Brain microvascular endothelial cell (primary cell): ENCODE data around the gene NYAP1.
"Not testable (repeated sequence)": the region's sequence is repeated elsewhere in the genome, so short reads cannot be mapped to it uniquely, and the experiment has no call there.

Source experiments
- DNase-seq: peaks from one replicate; pipeline ENCODE4 v3.0.0-alpha.2; 2020
- H3K27ac ChIP-seq: fragments of 250-450 bp; sonication (Bioruptor Pico); 2 replicates; pipeline ENCODE4 v1.5.1; 2020; ENCODE audit warnings: mild to moderate bottlenecking, moderate library complexity
- H3K27me3 ChIP-seq: fragments of 250-450 bp; sonication (Bioruptor Pico); replicated peaks from 2 replicates; pipeline ENCODE4 v1.5.1; 2020; ENCODE audit warnings: mild to moderate bottlenecking
- H3K36me3 ChIP-seq: fragments of 250-450 bp; sonication (Bioruptor Pico); replicated peaks from 2 replicates; pipeline ENCODE4 v1.5.1; 2020; ENCODE audit warnings: mild to moderate bottlenecking
- H3K4me3 ChIP-seq: 2 replicates; pipeline ENCODE4 v1.5.1; 2011; ENCODE audit warnings: low read depth, mild to moderate bottlenecking, control low read depth, low read length, moderate library complexity
- CTCF ChIP-seq: IDR thresholded peaks from 2 replicates; pipeline ENCODE4 v1.5.1; 2011; ENCODE audit warnings: low read depth, mild to moderate bottlenecking, moderate library complexity, low read length, control low read depth, inconsistent platforms; ENCODE audit errors: missing control alignments
- in situ Hi-C: cut with HindIII; loops from 2 replicates; pipeline ENCODE4 v1.10.0; 2017; ENCODE audit warnings: low sequenced_read_pairs, low pct_ligation_motif_present

The NYAP1 gene

GRCh38 chr7:100490483-100491191 is 6.9 kb downstream of the NYAP1 start:
- H3K27me3 ChIP-seq, result no peaks in the 10 kb centered on the region
- in situ Hi-C loops, result no loop called here
- no peak overlapping the region for H3K27ac ChIP-seq
- no peaks in the 10 kb centered on the region for H3K36me3 ChIP-seq
- DNase-seq, result no peak
- no peak for TF ChIP-seq CTCF
- H3K4me3 ChIP-seq, result no peak overlapping the region

- no peak for TF ChIP-seq CTCF
- Histone ChIP-seq H3K27me3 (no peaks in the 10 kb centered on the region), H3K36me3 (no peaks in the 10 kb centered on the region), H3K4me3 (no peak overlapping the region), H3K27ac (no peak overlapping the region)
- DNase-seq, result no peak
- in situ Hi-C loops, result no loop called here
Measured at GRCh38 chr7:100491192-100491578, 7.5 kb downstream of the NYAP1 start.

- Histone ChIP-seq H3K36me3 (no peaks in the 10 kb centered on the region), H3K4me3 (peak overlapping the region; percentile 45), H3K27me3 (no peaks in the 10 kb centered on the region), H3K27ac (no peak overlapping the region)
- TF ChIP-seq CTCF, result no peak
- DNase-seq, result no peak
- in situ Hi-C loops, result no loop called here
Measured at GRCh38 chr7:100492738-100493475, 9.2 kb downstream of the NYAP1 start.

- Histone ChIP-seq H3K4me3 (peak overlapping the region; percentile 45), H3K27ac (no peak overlapping the region), H3K36me3 (no peaks in the 10 kb centered on the region), H3K27me3 (no peaks in the 10 kb centered on the region)
- in situ Hi-C loops, result no loop called here
- peak; percentile 30 for TF ChIP-seq CTCF
- DNase-seq, result no peak
Measured at GRCh38 chr7:100493476-100494264, 9.9 kb downstream of the NYAP1 start.

GRCh38 chr7:100496509-100496908 is 12.8 kb downstream of the NYAP1 start:
- no peaks in the 10 kb centered on the region for H3K27me3 ChIP-seq
- no peak overlapping the region for H3K4me3 ChIP-seq

GRCh38 chr7:100500743-100501142 is 17.0 kb downstream of the NYAP1 start:
- in situ Hi-C loops, DNase-seq, H3K36me3 ChIP-seq, H3K27me3 ChIP-seq, H3K4me3 ChIP-seq, H3K27ac ChIP-seq: not testable (repeated sequence)

More at GRCh38 chr7:100496509-100496908, 12.8 kb downstream of the NYAP1 start:
- TF ChIP-seq CTCF, result no peak
- in situ Hi-C loops, result no loop called here
- Histone ChIP-seq H3K27ac (no peak overlapping the region), H3K36me3 (no peaks in the 10 kb centered on the region)
- no peak for DNase-seq

GRCh38 chr7:100504031-100504430 is 20.3 kb downstream of the NYAP1 start:
- H3K36me3 ChIP-seq, H3K27me3 ChIP-seq, in situ Hi-C loops, H3K4me3 ChIP-seq, H3K27ac ChIP-seq, DNase-seq: not testable (repeated sequence)
